ENCODE results near the gene RIPK3.

RIPK3 gene

DNA sequence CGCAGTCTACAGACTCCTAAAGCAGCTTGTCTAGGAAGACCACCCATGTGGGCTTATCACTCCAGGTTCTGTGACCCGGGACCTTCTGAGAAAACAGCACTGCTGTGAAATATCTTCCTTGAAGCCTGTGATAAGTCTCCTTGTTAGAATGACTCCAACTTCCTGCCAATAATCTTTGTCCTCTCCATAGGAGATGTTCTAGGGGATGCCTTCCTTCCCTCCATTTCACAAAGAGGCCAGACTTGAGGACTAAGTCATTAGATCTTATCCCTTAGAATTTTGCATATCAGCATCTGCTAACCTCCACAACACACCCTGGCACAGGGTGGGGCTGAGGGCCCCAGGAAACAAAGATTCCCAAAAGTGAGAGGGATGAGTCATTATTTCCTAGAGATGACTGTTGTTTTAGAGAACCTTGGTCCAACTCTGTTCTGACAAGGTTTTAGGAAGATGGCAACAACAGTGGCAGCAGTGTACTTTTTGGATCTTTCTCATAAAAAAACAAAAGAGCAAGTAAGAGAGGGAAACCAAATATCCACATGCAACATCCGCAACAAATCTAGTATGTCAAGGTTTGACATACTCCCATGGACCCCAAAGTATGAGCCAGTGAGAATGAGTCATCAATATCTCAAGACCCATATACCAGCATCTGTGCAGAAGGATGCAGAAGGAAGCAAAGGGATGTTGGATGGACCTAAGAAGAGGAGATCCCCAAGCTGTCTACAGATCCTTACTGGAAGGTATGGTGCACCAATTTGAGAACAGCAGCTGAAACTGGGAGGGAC, 22.5 kb downstream of the RIPK3 start:
- H3K27me3 ChIP-seq (ENCODE audit: insufficient read depth, low read length, poor library complexity), result no peaks in the 10 kb centered on the region
- no peaks in the 10 kb centered on the region for H3K9me3 ChIP-seq (ENCODE audit: insufficient read depth, low read length, severe bottlenecking)
- H3K4me1 ChIP-seq (ENCODE audit: insufficient read depth, low read length), result no peaks in the 10 kb centered on the region
- H3K4me3 ChIP-seq (ENCODE audit: low read depth in 1 of 2, low read length in 2 of 2), result no peak overlapping the region
- no peaks in the 10 kb centered on the region for H3K36me3 ChIP-seq (ENCODE audit: insufficient read depth, low read length)
- DNase-seq, result no peak
- H3K4me2 ChIP-seq (ENCODE audit: insufficient read depth, low read length), result no peak overlapping the region
- no peak overlapping the region for H3K27ac ChIP-seq (ENCODE audit: low read length)
- TF ChIP-seq, protein P1, sequence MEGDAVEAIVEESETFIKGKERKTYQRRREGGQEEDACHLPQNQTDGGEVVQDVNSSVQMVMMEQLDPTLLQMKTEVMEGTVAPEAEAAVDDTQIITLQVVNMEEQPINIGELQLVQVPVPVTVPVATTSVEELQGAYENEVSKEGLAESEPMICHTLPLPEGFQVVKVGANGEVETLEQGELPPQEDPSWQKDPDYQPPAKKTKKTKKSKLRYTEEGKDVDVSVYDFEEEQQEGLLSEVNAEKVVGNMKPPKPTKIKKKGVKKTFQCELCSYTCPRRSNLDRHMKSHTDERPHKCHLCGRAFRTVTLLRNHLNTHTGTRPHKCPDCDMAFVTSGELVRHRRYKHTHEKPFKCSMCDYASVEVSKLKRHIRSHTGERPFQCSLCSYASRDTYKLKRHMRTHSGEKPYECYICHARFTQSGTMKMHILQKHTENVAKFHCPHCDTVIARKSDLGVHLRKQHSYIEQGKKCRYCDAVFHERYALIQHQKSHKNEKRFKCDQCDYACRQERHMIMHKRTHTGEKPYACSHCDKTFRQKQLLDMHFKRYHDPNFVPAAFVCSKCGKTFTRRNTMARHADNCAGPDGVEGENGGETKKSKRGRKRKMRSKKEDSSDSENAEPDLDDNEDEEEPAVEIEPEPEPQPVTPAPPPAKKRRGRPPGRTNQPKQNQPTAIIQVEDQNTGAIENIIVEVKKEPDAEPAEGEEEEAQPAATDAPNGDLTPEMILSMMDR (IDR thresholded peaks at IDR 0.05; ENCODE audit: borderline replicate concordance, extremely low read depth, low read length, poor library complexity, severe bottlenecking), result no peak
- no peak for TF ChIP-seq EZH2 (IDR thresholded peaks at IDR 0.05; ENCODE audit: borderline replicate concordance, low read depth, low read length, severe bottlenecking)
- ATAC-seq (ENCODE audit: insufficient read depth, low read depth), result no peak
- no peaks in the 10 kb centered on the region for H4K20me1 ChIP-seq (ENCODE audit: insufficient read depth, low read length)
- H3K9ac ChIP-seq (ENCODE audit: low read depth, low read length), result no peak overlapping the region
- H3K79me2 ChIP-seq (ENCODE audit: insufficient read depth, low read length), result no peaks in the 10 kb centered on the region
- no peak overlapping the region for H2AFZ ChIP-seq (ENCODE audit: low read depth, low read length)

DNA sequence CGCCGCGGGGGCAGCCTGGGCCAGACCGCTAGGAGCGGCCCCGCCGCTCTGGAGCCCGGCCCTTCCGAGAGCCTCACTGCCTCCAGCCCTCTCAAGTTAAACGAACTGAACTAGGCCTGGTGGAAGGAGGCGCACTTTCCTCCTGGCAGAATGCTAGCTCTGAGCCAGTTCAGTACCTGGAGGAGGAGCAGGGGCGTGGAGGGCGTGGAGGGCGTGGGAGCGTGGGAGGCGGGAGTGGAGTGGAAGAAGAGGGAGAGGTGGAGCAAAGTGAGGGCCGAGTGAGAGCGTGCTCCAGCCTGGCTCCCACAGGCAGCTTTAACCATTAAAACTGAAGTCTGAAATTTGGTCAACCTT, 23.2 kb downstream of the RIPK3 start:
- H3K4me2 ChIP-seq (ENCODE audit: insufficient read depth, low read length), result no peak overlapping the region
- ATAC-seq (ENCODE audit: insufficient read depth, low read depth) (no peak), DNase-seq (no peak)
- no peak overlapping the region for H3K27ac ChIP-seq (ENCODE audit: low read length)
- H3K79me2 ChIP-seq (ENCODE audit: insufficient read depth, low read length), result no peaks in the 10 kb centered on the region
- no peak overlapping the region for H2AFZ ChIP-seq (ENCODE audit: low read depth, low read length)
- H3K4me1 ChIP-seq (ENCODE audit: insufficient read depth, low read length), result no peaks in the 10 kb centered on the region
- no peaks in the 10 kb centered on the region for H3K27me3 ChIP-seq (ENCODE audit: insufficient read depth, low read length, poor library complexity)
- no peak overlapping the region for H3K9ac ChIP-seq (ENCODE audit: low read depth, low read length)
- H4K20me1 ChIP-seq (ENCODE audit: insufficient read depth, low read length), result no peaks in the 10 kb centered on the region
- H3K36me3 ChIP-seq (ENCODE audit: insufficient read depth, low read length), result no peaks in the 10 kb centered on the region
- H3K4me3 ChIP-seq (ENCODE audit: low read depth in 1 of 2, low read length in 2 of 2), result no peak overlapping the region
- H3K9me3 ChIP-seq (ENCODE audit: insufficient read depth, low read length, severe bottlenecking), result no peaks in the 10 kb centered on the region
- TF ChIP-seq, protein P1 (IDR thresholded peaks at IDR 0.05; ENCODE audit: borderline replicate concordance, extremely low read depth, low read length, poor library complexity, severe bottlenecking), result no peak
- no peak for TF ChIP-seq EZH2 (IDR thresholded peaks at IDR 0.05; ENCODE audit: borderline replicate concordance, low read depth, low read length, severe bottlenecking)

DNA sequence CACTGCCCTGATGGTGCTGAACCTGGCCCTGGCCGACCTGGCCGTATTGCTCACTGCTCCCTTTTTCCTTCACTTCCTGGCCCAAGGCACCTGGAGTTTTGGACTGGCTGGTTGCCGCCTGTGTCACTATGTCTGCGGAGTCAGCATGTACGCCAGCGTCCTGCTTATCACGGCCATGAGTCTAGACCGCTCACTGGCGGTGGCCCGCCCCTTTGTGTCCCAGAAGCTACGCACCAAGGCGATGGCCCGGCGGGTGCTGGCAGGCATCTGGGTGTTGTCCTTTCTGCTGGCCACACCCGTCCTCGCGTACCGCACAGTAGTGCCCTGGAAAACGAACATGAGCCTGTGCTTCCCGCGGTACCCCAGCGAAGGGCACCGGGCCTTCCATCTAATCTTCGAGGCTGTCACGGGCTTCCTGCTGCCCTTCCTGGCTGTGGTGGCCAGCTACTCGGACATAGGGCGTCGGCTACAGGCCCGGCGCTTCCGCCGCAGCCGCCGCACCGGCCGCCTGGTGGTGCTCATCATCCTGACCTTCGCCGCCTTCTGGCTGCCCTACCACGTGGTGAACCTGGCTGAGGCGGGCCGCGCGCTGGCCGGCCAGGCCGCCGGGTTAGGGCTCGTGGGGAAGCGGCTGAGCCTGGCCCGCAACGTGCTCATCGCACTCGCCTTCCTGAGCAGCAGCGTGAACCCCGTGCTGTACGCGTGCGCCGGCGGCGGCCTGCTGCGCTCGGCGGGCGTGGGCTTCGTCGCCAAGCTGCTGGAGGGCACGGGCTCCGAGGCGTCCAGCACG, 23.8 kb downstream of the RIPK3 start:
- Histone ChIP-seq H3K27me3 (ENCODE audit: insufficient read depth, low read length, poor library complexity) (no peaks in the 10 kb centered on the region), H3K4me1 (ENCODE audit: insufficient read depth, low read length) (no peaks in the 10 kb centered on the region), H3K79me2 (ENCODE audit: insufficient read depth, low read length) (no peaks in the 10 kb centered on the region), H3K4me3 (ENCODE audit: low read depth in 1 of 2, low read length in 2 of 2) (no peak overlapping the region), H3K9ac (ENCODE audit: low read depth, low read length) (no peak overlapping the region), H3K4me2 (ENCODE audit: insufficient read depth, low read length) (no peak overlapping the region), H3K27ac (ENCODE audit: low read length) (no peak overlapping the region), H2AFZ (ENCODE audit: low read depth, low read length) (no peak overlapping the region), H3K9me3 (ENCODE audit: insufficient read depth, low read length, severe bottlenecking) (no peaks in the 10 kb centered on the region), H4K20me1 (ENCODE audit: insufficient read depth, low read length) (no peaks in the 10 kb centered on the region), H3K36me3 (ENCODE audit: insufficient read depth, low read length) (no peaks in the 10 kb centered on the region; the same call in 1 of the 2 replicates)
- DNase-seq, result no peak
- no peak for ATAC-seq (ENCODE audit: insufficient read depth, low read depth)
- TF ChIP-seq EZH2 (IDR thresholded peaks at IDR 0.05; ENCODE audit: borderline replicate concordance, low read depth, low read length, severe bottlenecking), result no peak
- TF ChIP-seq, protein P1 (IDR thresholded peaks at IDR 0.05; ENCODE audit: borderline replicate concordance, extremely low read depth, low read length, poor library complexity, severe bottlenecking), result no peak

All from DND-41 (cell line).